ENCODE measurements around the gene SLIT1. TPM values are rescaled to one million over a fixed set of nuclear protein-coding genes. Genes with fewer than 3 reads are reported as not detected.

The SLIT1 gene
- total RNA-seq, 2 experiments from 2014 or later = 0.13 to 1.0 TPM

DNA sequence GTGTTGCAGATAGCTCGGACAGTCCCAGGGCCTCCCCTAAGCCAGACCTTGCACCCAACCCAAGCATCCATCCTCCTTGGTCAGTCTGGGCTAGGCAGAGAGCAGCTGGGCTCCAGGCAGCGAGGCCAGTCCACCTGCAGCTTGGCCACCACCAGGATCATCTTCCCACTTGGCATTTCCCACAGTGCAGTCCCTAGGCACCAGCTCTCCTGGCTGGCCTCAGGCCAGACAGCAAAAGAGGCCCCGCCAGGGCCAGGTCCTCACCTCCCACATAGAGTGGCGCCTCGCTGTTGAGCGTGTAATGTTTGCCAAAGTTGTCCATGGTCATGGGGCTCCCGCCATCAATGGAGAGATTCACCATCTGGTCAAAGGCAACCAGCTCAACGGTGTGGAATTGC is 182.0 kb downstream of the SLIT1 start:
- TF ChIP-seq CTCF (conservative IDR thresholded peaks at IDR 0.05; ENCODE audit: low read length) = no peak
- TF ChIP-seq EZH2phosphoT487 (IDR thresholded peaks at IDR 0.05; ENCODE audit: borderline replicate concordance, low read depth, low read length) = no peak
- no peak for DNase-seq (ENCODE audit: low spot score)
- Histone ChIP-seq H3K9me3 (ENCODE audit: low read length) (peaks cover 17% of the 10 kb centered on the region; the same call in 1 of the 2 replicates), H3K4me1 (ENCODE audit: insufficient read depth, low read length, poor library complexity, severe bottlenecking) (no peaks in the 10 kb centered on the region), H3K4me2 (ENCODE audit: low read length) (no peak overlapping the region), H3K4me3 (ENCODE audit: low read depth, low read length, poor library complexity, severe bottlenecking) (no peak overlapping the region), H4K20me1 (ENCODE audit: insufficient read depth, low read length) (no peaks in the 10 kb centered on the region), H3K9me2 (ENCODE audit: insufficient read depth, low read length) (no peaks in the 10 kb centered on the region), H3K36me3 (ENCODE audit: insufficient read depth, low read length) (no peaks in the 10 kb centered on the region), H3K27ac (ENCODE audit: low read depth, low read length, poor library complexity, severe bottlenecking) (no peak overlapping the region), H3K79me2 (ENCODE audit: insufficient read depth, low read depth, low read length) (no peaks in the 10 kb centered on the region), H2AFZ (ENCODE audit: low read length) (no peak overlapping the region)
- intact Hi-C loops (cut with micrococcal nuclease; ENCODE audit: unreplicated experiment) = no loop called here
- POLR2A ChIA-PET = no interaction called here
- BruUV-seq (replicated peaks) = no TSS peak
- CTCF ChIA-PET (ENCODE audit: unreplicated experiment) = no interaction called here

GRCh38 chr10:97003151-97003803 is 182.5 kb downstream of the SLIT1 start:
- Histone ChIP-seq H3K79me2 (ENCODE audit: insufficient read depth, low read depth, low read length) (no peaks in the 10 kb centered on the region), H3K4me2 (ENCODE audit: low read length) (no peak overlapping the region), H3K27ac (ENCODE audit: low read depth, low read length, poor library complexity, severe bottlenecking) (no peak overlapping the region), H3K9me2 (ENCODE audit: insufficient read depth, low read length) (no peaks in the 10 kb centered on the region), H3K4me3 (ENCODE audit: low read depth, low read length, poor library complexity, severe bottlenecking) (no peak overlapping the region), H4K20me1 (ENCODE audit: insufficient read depth, low read length) (no peaks in the 10 kb centered on the region), H3K4me1 (ENCODE audit: insufficient read depth, low read length, poor library complexity, severe bottlenecking) (no peaks in the 10 kb centered on the region), H3K9me3 (ENCODE audit: low read length) (peaks cover 17% of the 10 kb centered on the region; the same call in 1 of the 2 replicates), H2AFZ (ENCODE audit: low read length) (no peak overlapping the region), H3K36me3 (ENCODE audit: insufficient read depth, low read length) (no peaks in the 10 kb centered on the region)
- no TSS peak for BruUV-seq (replicated peaks)
- ChIA-PET CTCF (ENCODE audit: unreplicated experiment) (no interaction called here), POLR2A (no interaction called here)
- intact Hi-C loops (cut with micrococcal nuclease; ENCODE audit: unreplicated experiment) = no loop called here
- no peak for DNase-seq (ENCODE audit: low spot score)
- no peak for TF ChIP-seq CTCF (conservative IDR thresholded peaks at IDR 0.05; ENCODE audit: low read length)
- no peak for TF ChIP-seq EZH2phosphoT487 (IDR thresholded peaks at IDR 0.05; ENCODE audit: borderline replicate concordance, low read depth, low read length)

DNA sequence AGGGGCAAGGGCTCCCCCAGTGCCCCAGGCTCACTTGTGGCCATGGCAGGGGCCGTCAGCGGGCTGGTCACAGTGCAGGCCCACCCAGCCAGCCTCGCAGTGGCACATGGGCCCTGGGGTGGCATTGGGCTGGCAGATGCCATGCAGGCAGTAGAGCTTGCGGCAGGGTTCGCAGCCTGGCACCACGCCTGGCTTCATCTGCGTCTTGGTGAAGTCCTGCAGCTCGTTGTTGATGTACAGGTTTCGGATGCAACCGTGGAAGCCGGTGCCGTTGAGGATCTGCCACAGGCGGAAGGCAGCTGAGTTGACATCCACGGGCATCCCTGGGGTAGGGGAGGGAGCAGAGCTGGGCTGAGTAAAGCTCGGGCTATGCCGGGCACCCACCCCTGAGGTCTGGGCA is 183.1 kb downstream of the SLIT1 start:
- ChIA-PET POLR2A (no interaction called here), CTCF (ENCODE audit: unreplicated experiment) (no interaction called here)
- Histone ChIP-seq H3K4me3 (ENCODE audit: low read depth, low read length, poor library complexity, severe bottlenecking) (no peak overlapping the region), H3K79me2 (ENCODE audit: insufficient read depth, low read depth, low read length) (no peaks in the 10 kb centered on the region), H4K20me1 (ENCODE audit: insufficient read depth, low read length) (no peaks in the 10 kb centered on the region), H3K27ac (ENCODE audit: low read depth, low read length, poor library complexity, severe bottlenecking) (no peak overlapping the region), H3K9me3 (ENCODE audit: low read length) (peaks cover 12% of the 10 kb centered on the region; the same call in 1 of the 2 replicates), H3K9me2 (ENCODE audit: insufficient read depth, low read length) (no peaks in the 10 kb centered on the region), H3K4me2 (ENCODE audit: low read length) (no peak overlapping the region), H3K4me1 (ENCODE audit: insufficient read depth, low read length, poor library complexity, severe bottlenecking) (no peaks in the 10 kb centered on the region), H2AFZ (ENCODE audit: low read length) (no peak overlapping the region), H3K36me3 (ENCODE audit: insufficient read depth, low read length) (no peaks in the 10 kb centered on the region)
- intact Hi-C loops (cut with micrococcal nuclease; ENCODE audit: unreplicated experiment) = no loop called here
- no peak for DNase-seq (ENCODE audit: low spot score)
- no TSS peak for BruUV-seq (replicated peaks)
- TF ChIP-seq CTCF (conservative IDR thresholded peaks at IDR 0.05; ENCODE audit: low read length) = no peak
- no peak for TF ChIP-seq EZH2phosphoT487 (IDR thresholded peaks at IDR 0.05; ENCODE audit: borderline replicate concordance, low read depth, low read length)
